Kidney (tissue), 14 donors: ENCODE data around the gene FYB1. TPM values are rescaled to one million over a fixed set of nuclear protein-coding genes. Genes with fewer than 3 reads are reported as not detected.

ENCODE experiments used
- DNase-seq, 5 donors: peaks; one replicate each; pipeline ENCODE4 v3.0.0-alpha.2; 2013 to 2020
- FAIRE-seq: peaks from 2 replicates; lab custom pipeline; 2012; peaks lifted over from hg19 to GRCh38; lab: Jason Lieb, UNC
- H3K27ac ChIP-seq, 2 donors: one replicate each; pipeline ENCODE4 v1.7.0; 2013; ENCODE audit warnings: low read depth in 2 of 2, low read length in 2 of 2, inconsistent platforms in 1 of 2
- H3K27me3 ChIP-seq: one replicate; pipeline ENCODE4 v1.7.1; 2013; ENCODE audit warnings: low read length, inconsistent platforms; ENCODE audit not compliant: control insufficient read depth, insufficient read depth
- H3K36me3 ChIP-seq, 3 donors: one replicate each; pipeline versions ENCODE4 v1.7.0 to v1.7.1; 2013; ENCODE audit warnings: low read length in 3 of 3, control low read depth in 1 of 3, inconsistent platforms in 1 of 3; ENCODE audit not compliant: insufficient read depth in 3 of 3, control insufficient read depth in 2 of 3
- H3K4me1 ChIP-seq, 3 donors: one replicate each; pipeline versions ENCODE4 v1.7.0 to v1.7.1; 2013; ENCODE audit warnings: low read length in 3 of 3, inconsistent platforms in 1 of 3, low read depth in 1 of 3; ENCODE audit not compliant: control insufficient read depth in 2 of 3, insufficient read depth in 2 of 3
- H3K4me3 ChIP-seq, 3 donors: one replicate each; pipeline versions ENCODE4 v1.7.0 to v1.8.1; 2013; ENCODE audit warnings: low read length in 3 of 3, control low read depth in 1 of 3, inconsistent platforms in 1 of 3
- H3K9ac ChIP-seq, 3 donors: one replicate each; pipeline versions ENCODE4 v1.7.0 to v1.7.1; 2013; ENCODE audit warnings: low read length in 3 of 3, control low read depth in 1 of 3, inconsistent platforms in 1 of 3
- H3K9me3 ChIP-seq, 3 donors: one replicate each; pipeline versions ENCODE4 v1.7.0 to v1.7.1; 2013; ENCODE audit warnings: low read length in 3 of 3, control low read depth in 1 of 3, inconsistent platforms in 1 of 3; ENCODE audit not compliant: control insufficient read depth in 2 of 3, insufficient read depth in 1 of 3
- intact Hi-C: fragments of 100-400 bp; cut with DNase I; formaldehyde crosslinking; loops from one replicate; pipeline ENCODE4 v1.11.1; 2022
- polyA plus RNA-seq: library from polyadenylated mRNA; stranded (reverse); fragments of 350-450 nt; fragmentation: Illumina TruSeq; extraction: RNeasy Lipid Tissue Mini Kit (QIAGEN cat#74804); gene quantifications from one replicate; pipeline ENCODE4 v1.2.3, GENCODE V29; 2014; ENCODE audit warnings: low read depth, low replicate concordance; ENCODE audit not compliant: insufficient read depth
- total RNA-seq: library from RNA; stranded (reverse); fragmentation: NEBNext Ultra II Directional; extraction: Animal tissue kit (Norgen Biotek cat#: 25700); gene quantifications from one replicate; pipeline ENCODE4 v1.2.1, GENCODE V29; 2021
- TF ChIP-seq, protein P1 (sequence below): IDR thresholded peaks from 3 replicates; pipeline ENCODE4 v1.5.1; 2012; ENCODE audit warnings: mild to moderate bottlenecking, moderate library complexity, borderline replicate concordance; ENCODE audit not compliant: insufficient read depth; ENCODE audit errors: extremely low read depth
- donor health status: control.
- donor health status: control.
- donor health status: control.
- donor health status: control.
- donor health status: control.
- donor health status: DM: yes; HTN: yes; CAD: no.
- donor health status: Normal renal cell carcinoma (clear cell type).

Gene FYB1
- total and polyA plus RNA-seq, 2 donors from 2014 or later: 2.3 to 53.7 TPM

DNA sequence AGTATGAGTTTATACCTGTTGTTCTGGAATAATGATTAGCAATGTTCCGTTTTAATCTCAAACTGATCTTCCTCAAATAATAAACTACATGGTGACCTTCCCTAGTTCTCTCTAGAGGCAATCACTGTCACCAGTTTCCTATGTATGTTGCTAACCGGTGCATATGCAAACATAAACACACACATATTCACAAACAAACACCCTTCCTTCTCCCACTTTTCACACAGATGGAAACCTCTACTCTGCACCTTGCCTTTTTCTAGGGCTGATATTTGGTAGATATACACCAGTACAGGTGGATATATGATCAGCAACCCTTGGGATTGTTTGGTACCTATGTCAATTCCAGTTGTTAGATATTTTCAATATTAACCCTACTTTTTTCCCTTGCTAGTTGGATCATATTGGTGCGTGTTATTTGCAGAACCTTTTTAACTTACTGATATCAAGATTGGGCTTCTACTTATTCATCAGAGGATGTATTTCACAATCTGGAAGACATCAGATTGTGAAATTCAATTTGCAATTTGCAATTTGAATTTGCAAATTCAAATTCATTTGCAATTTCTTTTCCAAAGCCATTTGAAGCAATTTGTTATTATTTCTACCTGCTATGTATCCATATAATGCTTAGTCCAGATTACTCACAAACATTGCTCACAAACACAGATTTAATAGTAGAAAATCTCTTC lies 12.6 kb downstream of the FYB1 start:
- DNase-seq (no peak), FAIRE-seq (no peak)
- H3K36me3 ChIP-seq: no peaks in the 10 kb centered on the region
- H3K4me1 ChIP-seq: no peaks in the 10 kb centered on the region
- H3K27ac ChIP-seq: no peak overlapping the region
- H3K9me3 ChIP-seq: no peaks in the 10 kb centered on the region
- TF ChIP-seq, protein P1, sequence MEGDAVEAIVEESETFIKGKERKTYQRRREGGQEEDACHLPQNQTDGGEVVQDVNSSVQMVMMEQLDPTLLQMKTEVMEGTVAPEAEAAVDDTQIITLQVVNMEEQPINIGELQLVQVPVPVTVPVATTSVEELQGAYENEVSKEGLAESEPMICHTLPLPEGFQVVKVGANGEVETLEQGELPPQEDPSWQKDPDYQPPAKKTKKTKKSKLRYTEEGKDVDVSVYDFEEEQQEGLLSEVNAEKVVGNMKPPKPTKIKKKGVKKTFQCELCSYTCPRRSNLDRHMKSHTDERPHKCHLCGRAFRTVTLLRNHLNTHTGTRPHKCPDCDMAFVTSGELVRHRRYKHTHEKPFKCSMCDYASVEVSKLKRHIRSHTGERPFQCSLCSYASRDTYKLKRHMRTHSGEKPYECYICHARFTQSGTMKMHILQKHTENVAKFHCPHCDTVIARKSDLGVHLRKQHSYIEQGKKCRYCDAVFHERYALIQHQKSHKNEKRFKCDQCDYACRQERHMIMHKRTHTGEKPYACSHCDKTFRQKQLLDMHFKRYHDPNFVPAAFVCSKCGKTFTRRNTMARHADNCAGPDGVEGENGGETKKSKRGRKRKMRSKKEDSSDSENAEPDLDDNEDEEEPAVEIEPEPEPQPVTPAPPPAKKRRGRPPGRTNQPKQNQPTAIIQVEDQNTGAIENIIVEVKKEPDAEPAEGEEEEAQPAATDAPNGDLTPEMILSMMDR: no peak
- no peaks in the 10 kb centered on the region for H3K27me3 ChIP-seq
- intact Hi-C loops: no loop called here
- no peak overlapping the region for H3K4me3 ChIP-seq
- no peak overlapping the region for H3K9ac ChIP-seq

GRCh38 chr5:39205550-39205949 lies 13.8 kb downstream of the FYB1 start:
- Histone ChIP-seq H3K27ac (no peak overlapping the region), H3K9ac (no peak overlapping the region), H3K36me3 (no peaks in the 10 kb centered on the region), H3K27me3 (no peaks in the 10 kb centered on the region), H3K4me1 (no peaks in the 10 kb centered on the region), H3K9me3 (no peaks in the 10 kb centered on the region), H3K4me3 (no peak overlapping the region)
- DNase-seq (no peak), FAIRE-seq (no peak)
- intact Hi-C loops: no loop called here
- TF ChIP-seq, protein P1: no peak

DNA sequence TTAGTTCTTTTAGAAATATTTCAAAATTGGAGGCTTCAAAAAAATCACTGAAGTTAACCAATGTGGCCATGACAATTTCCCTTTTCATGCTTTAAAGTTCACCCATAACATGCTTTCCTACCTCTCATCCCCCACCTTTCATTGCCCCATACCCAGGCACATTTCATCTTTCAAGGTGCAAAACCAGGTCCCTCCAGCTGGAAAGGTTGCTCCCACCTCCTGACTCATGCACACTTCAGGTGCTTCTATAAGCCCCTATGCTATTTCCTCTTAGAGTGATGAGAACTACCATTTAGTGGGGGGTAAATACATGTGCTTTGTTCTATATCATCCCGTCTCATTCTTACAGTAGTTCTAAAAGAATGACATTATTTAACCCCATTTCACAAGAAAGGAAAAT lies 15.4 kb downstream of the FYB1 start:
- no peak for DNase-seq
- no peaks in the 10 kb centered on the region for H3K4me1 ChIP-seq
- no peak overlapping the region for H3K4me3 ChIP-seq
- TF ChIP-seq, protein P1: no peak
- no peak overlapping the region for H3K27ac ChIP-seq
- FAIRE-seq: no peak
- no peaks in the 10 kb centered on the region for H3K27me3 ChIP-seq
- H3K9me3 ChIP-seq: no peaks in the 10 kb centered on the region
- no peak overlapping the region for H3K9ac ChIP-seq
- intact Hi-C loops: no loop called here
- H3K36me3 ChIP-seq: no peaks in the 10 kb centered on the region
